Loucy (cell line): Measurements from ENCODE around the gene ARHGEF39.

Experiments used
- EZH2phosphoT487 ChIP-seq: fragments of 200-600 bp; IDR thresholded peaks from 2 replicates; pipeline ENCODE4 v1.6.1; 2018; ENCODE audit warnings: antibody characterized with exemption, mild to moderate bottlenecking, moderate library complexity, borderline replicate concordance
- TF ChIP-seq, protein P1 (sequence below): fragments of 200-600 bp; sonication (generic); conservative IDR thresholded peaks from 2 replicates; pipeline ENCODE4 v1.5.1; 2014; ENCODE audit warnings: mild to moderate bottlenecking, antibody characterized with exemption, low read length

DNA sequence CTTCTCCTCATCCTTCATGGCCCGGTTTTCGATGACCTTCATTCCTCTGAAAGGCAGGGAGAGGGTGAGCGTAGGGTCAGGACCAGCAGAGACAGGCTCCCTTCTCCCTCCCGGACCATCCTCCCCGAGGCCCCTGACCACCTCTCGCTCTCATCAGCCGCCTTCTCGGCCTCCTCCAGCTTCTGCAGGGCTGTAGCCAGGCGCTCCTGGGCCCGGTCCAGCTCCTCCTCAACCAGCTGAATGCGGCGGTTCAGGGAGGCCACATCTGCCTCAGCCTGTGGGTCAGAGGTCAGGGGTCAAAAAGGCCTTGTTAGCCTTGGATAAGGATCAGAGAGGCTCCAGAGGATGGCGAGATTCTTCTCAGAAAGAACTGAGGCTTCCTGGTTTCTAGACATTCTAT is 20.5 kb upstream of the ARHGEF39 start:
- TF ChIP-seq, protein P1, sequence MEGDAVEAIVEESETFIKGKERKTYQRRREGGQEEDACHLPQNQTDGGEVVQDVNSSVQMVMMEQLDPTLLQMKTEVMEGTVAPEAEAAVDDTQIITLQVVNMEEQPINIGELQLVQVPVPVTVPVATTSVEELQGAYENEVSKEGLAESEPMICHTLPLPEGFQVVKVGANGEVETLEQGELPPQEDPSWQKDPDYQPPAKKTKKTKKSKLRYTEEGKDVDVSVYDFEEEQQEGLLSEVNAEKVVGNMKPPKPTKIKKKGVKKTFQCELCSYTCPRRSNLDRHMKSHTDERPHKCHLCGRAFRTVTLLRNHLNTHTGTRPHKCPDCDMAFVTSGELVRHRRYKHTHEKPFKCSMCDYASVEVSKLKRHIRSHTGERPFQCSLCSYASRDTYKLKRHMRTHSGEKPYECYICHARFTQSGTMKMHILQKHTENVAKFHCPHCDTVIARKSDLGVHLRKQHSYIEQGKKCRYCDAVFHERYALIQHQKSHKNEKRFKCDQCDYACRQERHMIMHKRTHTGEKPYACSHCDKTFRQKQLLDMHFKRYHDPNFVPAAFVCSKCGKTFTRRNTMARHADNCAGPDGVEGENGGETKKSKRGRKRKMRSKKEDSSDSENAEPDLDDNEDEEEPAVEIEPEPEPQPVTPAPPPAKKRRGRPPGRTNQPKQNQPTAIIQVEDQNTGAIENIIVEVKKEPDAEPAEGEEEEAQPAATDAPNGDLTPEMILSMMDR: no peak
- TF ChIP-seq EZH2phosphoT487: no peak
